ENCODE results near the gene MEI4.

- TF ChIP-seq EZH2 (IDR thresholded peaks at IDR 0.05) (no peak), ZNF274 (IDR thresholded peaks at IDR 0.05; ENCODE audit: low read depth, low read length) (no peak), POLR2AphosphoS5 (IDR thresholded peaks at IDR 0.05; ENCODE audit: low read depth, low read length) (no peak), YY1 (IDR thresholded peaks at IDR 0.05; ENCODE audit: extremely low read depth, insufficient replicate concordance, low read depth, low read length) (no peak), ATF3 (IDR thresholded peaks at IDR 0.05) (no peak), SP1 (IDR thresholded peaks at IDR 0.05; ENCODE audit: low read depth) (no peak), CEBPB (IDR thresholded peaks at IDR 0.05; ENCODE audit: low read depth) (no peak)
- TF ChIP-seq, protein P1, sequence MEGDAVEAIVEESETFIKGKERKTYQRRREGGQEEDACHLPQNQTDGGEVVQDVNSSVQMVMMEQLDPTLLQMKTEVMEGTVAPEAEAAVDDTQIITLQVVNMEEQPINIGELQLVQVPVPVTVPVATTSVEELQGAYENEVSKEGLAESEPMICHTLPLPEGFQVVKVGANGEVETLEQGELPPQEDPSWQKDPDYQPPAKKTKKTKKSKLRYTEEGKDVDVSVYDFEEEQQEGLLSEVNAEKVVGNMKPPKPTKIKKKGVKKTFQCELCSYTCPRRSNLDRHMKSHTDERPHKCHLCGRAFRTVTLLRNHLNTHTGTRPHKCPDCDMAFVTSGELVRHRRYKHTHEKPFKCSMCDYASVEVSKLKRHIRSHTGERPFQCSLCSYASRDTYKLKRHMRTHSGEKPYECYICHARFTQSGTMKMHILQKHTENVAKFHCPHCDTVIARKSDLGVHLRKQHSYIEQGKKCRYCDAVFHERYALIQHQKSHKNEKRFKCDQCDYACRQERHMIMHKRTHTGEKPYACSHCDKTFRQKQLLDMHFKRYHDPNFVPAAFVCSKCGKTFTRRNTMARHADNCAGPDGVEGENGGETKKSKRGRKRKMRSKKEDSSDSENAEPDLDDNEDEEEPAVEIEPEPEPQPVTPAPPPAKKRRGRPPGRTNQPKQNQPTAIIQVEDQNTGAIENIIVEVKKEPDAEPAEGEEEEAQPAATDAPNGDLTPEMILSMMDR (IDR thresholded peaks at IDR 0.05 in 2 of 3, conservative IDR thresholded peaks at IDR 0.05 in 1 of 3; ENCODE audit: borderline replicate concordance in 1 of 3, insufficient read depth in 1 of 3, low read depth in 2 of 3, low read length in 2 of 3): no peak
Measured at GRCh38 chr6:77678048-77678447, 25.2 kb downstream of the MEI4 start.

Measured in HCT116 (cell line).